ENCODE measurements around the gene C4orf50.

The C4orf50 gene

GRCh38 chr4:5930456-5930855 lies 87.8 kb downstream of the C4orf50 start:
- no peaks in the 10 kb centered on the region for H3K9me3 ChIP-seq (ENCODE audit: severe bottlenecking)
- TF ChIP-seq, protein P1, sequence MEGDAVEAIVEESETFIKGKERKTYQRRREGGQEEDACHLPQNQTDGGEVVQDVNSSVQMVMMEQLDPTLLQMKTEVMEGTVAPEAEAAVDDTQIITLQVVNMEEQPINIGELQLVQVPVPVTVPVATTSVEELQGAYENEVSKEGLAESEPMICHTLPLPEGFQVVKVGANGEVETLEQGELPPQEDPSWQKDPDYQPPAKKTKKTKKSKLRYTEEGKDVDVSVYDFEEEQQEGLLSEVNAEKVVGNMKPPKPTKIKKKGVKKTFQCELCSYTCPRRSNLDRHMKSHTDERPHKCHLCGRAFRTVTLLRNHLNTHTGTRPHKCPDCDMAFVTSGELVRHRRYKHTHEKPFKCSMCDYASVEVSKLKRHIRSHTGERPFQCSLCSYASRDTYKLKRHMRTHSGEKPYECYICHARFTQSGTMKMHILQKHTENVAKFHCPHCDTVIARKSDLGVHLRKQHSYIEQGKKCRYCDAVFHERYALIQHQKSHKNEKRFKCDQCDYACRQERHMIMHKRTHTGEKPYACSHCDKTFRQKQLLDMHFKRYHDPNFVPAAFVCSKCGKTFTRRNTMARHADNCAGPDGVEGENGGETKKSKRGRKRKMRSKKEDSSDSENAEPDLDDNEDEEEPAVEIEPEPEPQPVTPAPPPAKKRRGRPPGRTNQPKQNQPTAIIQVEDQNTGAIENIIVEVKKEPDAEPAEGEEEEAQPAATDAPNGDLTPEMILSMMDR (IDR thresholded peaks at IDR 0.05; ENCODE audit: poor library complexity, severe bottlenecking), result no peak
- H3K27me3 ChIP-seq (ENCODE audit: insufficient read depth, poor library complexity, severe bottlenecking), result peaks cover 51% of the 10 kb centered on the region
- no peak for ATAC-seq (ENCODE audit: low read depth)
- H3K4me1 ChIP-seq (ENCODE audit: insufficient read depth, poor library complexity, severe bottlenecking), result no peaks in the 10 kb centered on the region
- H3K36me3 ChIP-seq (ENCODE audit: low read depth), result no peaks in the 10 kb centered on the region
- no peak for DNase-seq (ENCODE audit: low spot score)
- no peak overlapping the region for H3K4me3 ChIP-seq (ENCODE audit: severe bottlenecking)
- H3K27ac ChIP-seq (ENCODE audit: poor library complexity, severe bottlenecking), result no peak overlapping the region

GRCh38 chr4:5928844-5929420 lies 89.3 kb downstream of the C4orf50 start:
- H3K4me3 ChIP-seq (ENCODE audit: severe bottlenecking), result no peak overlapping the region

DNA sequence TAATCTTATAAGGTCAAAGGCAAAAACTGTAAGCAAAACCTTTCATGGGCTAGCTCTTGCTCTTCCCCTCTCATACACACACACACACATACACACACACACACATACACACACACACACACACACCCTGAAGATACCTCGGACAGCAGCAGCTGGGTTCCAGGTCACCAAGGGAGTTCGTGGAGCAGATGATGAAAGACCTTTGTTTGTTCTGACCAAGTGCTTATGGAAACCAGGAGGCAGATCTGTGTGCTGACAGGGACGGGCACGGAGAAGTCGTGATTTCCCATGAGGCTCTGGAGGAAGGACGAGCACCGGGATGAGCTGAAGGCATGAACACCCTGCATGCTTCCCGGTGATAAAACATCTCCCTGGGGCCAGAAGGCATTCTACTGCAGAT lies 90.0 kb downstream of the C4orf50 start:
- TF ChIP-seq, protein P1 (IDR thresholded peaks at IDR 0.05; ENCODE audit: poor library complexity, severe bottlenecking), result no peak
- DNase-seq (ENCODE audit: low spot score), result no peak
- H3K4me3 ChIP-seq (ENCODE audit: severe bottlenecking), result no peak overlapping the region
- ATAC-seq (ENCODE audit: low read depth), result no peak
- no peaks in the 10 kb centered on the region for H3K36me3 ChIP-seq (ENCODE audit: low read depth)
- no peak overlapping the region for H3K27ac ChIP-seq (ENCODE audit: poor library complexity, severe bottlenecking)
- H3K4me1 ChIP-seq (ENCODE audit: insufficient read depth, poor library complexity, severe bottlenecking), result no peaks in the 10 kb centered on the region
- H3K27me3 ChIP-seq (ENCODE audit: insufficient read depth, poor library complexity, severe bottlenecking), result peaks cover 47% of the 10 kb centered on the region
- H3K9me3 ChIP-seq (ENCODE audit: severe bottlenecking), result no peaks in the 10 kb centered on the region

More at GRCh38 chr4:5928844-5929420, 89.3 kb downstream of the C4orf50 start:
- Histone ChIP-seq H3K4me1 (ENCODE audit: insufficient read depth, poor library complexity, severe bottlenecking) (no peaks in the 10 kb centered on the region), H3K9me3 (ENCODE audit: severe bottlenecking) (no peaks in the 10 kb centered on the region), H3K27ac (ENCODE audit: poor library complexity, severe bottlenecking) (no peak overlapping the region), H3K36me3 (ENCODE audit: low read depth) (no peaks in the 10 kb centered on the region), H3K27me3 (ENCODE audit: insufficient read depth, poor library complexity, severe bottlenecking) (peaks cover 51% of the 10 kb centered on the region)
- no peak for ATAC-seq (ENCODE audit: low read depth)
- DNase-seq (ENCODE audit: low spot score), result no peak
- TF ChIP-seq, protein P1 (IDR thresholded peaks at IDR 0.05; ENCODE audit: poor library complexity, severe bottlenecking), result no peak

DNA sequence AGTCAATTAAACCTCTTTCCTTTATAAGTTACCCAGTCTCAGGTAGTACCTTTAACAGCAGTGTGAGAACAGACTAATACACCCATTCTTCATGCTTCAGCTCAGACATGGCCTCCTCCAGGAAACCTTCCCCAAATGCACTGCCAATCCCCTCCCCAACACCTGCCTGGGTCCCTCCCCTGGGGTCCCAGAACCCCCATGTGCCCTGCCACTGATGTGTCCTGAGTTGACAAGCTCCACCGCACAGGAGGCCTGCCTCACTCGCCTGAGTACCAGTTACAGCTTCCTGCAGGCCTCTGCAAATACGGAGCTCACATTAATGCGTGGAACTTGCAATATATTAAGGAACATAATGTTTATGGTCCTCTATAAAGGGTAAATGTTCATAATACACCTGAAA lies 90.5 kb downstream of the C4orf50 start:
- peaks cover 42% of the 10 kb centered on the region for H3K27me3 ChIP-seq (ENCODE audit: insufficient read depth, poor library complexity, severe bottlenecking)
- no peak for DNase-seq (ENCODE audit: low spot score)
- no peak overlapping the region for H3K4me3 ChIP-seq (ENCODE audit: severe bottlenecking)
- no peak for ATAC-seq (ENCODE audit: low read depth)
- no peaks in the 10 kb centered on the region for H3K36me3 ChIP-seq (ENCODE audit: low read depth)
- no peak overlapping the region for H3K27ac ChIP-seq (ENCODE audit: poor library complexity, severe bottlenecking)
- no peaks in the 10 kb centered on the region for H3K9me3 ChIP-seq (ENCODE audit: severe bottlenecking)
- TF ChIP-seq, protein P1 (IDR thresholded peaks at IDR 0.05; ENCODE audit: poor library complexity, severe bottlenecking), result no peak
- H3K4me1 ChIP-seq (ENCODE audit: insufficient read depth, poor library complexity, severe bottlenecking), result no peaks in the 10 kb centered on the region

GRCh38 chr4:5927116-5927515 lies 91.1 kb downstream of the C4orf50 start:
- Histone ChIP-seq H3K4me1 (ENCODE audit: insufficient read depth, poor library complexity, severe bottlenecking) (no peaks in the 10 kb centered on the region), H3K27me3 (ENCODE audit: insufficient read depth, poor library complexity, severe bottlenecking) (peaks cover 35% of the 10 kb centered on the region)
- ATAC-seq (ENCODE audit: low read depth), result no peak

More at GRCh38 chr4:5927116-5927515, 91.1 kb downstream of the C4orf50 start:
- Histone ChIP-seq H3K27ac (ENCODE audit: poor library complexity, severe bottlenecking) (no peak overlapping the region), H3K36me3 (ENCODE audit: low read depth) (no peaks in the 10 kb centered on the region), H3K4me3 (ENCODE audit: severe bottlenecking) (no peak overlapping the region), H3K9me3 (ENCODE audit: severe bottlenecking) (no peaks in the 10 kb centered on the region)
- TF ChIP-seq, protein P1 (IDR thresholded peaks at IDR 0.05; ENCODE audit: poor library complexity, severe bottlenecking), result no peak
- no peak for DNase-seq (ENCODE audit: low spot score)
